Activated CD4-positive, alpha-beta T cell treated with anti-CD3 and anti-CD28 coated beads, Interleukin-2, amount 10 ng/mL, durations not matched to agents 7 days and 5 days (primary cell): Measurements from ENCODE around the gene FPR2. TPM values are rescaled to one million over a fixed set of nuclear protein-coding genes. Genes with fewer than 3 reads are reported as not detected.

Experiments
- CTCF ChIA-PET: fragments of 350-600 bp; sonication (Branson Sonifier 250); formaldehyde crosslinking; loops from one replicate; lab custom pipeline; 2021; ENCODE audit warnings: antibody characterized with exemption; lab: Charles Lee
- POLR2A ChIA-PET: fragments of 350-600 bp; sonication (Branson Sonifier 250); formaldehyde crosslinking; loops from one replicate; lab custom pipeline; 2021; ENCODE audit warnings: antibody characterized with exemption; lab: Charles Lee
- DNase-seq: peaks from one replicate; pipeline ENCODE4 v3.0.0-alpha.2; 2020
- H3K27ac Mint-ChIP-seq: one replicate; pipeline ENCODE4 v1.8.0; 2021; ENCODE audit warnings: mild to moderate bottlenecking, moderate library complexity, mixed read lengths
- H3K27me3 Mint-ChIP-seq: one replicate; pipeline ENCODE4 v1.8.0; 2021; ENCODE audit warnings: mixed read lengths
- H3K36me3 Mint-ChIP-seq: one replicate; pipeline ENCODE4 v1.8.0; 2021; ENCODE audit warnings: low read depth, mixed read lengths
- H3K4me1 Mint-ChIP-seq: one replicate; pipeline ENCODE4 v1.8.0; 2021; ENCODE audit warnings: mixed read lengths
- H3K4me3 Mint-ChIP-seq: one replicate; pipeline ENCODE4 v1.8.0; 2021; ENCODE audit warnings: mild to moderate bottlenecking, moderate library complexity, mixed read lengths
- H3K9me3 Mint-ChIP-seq: one replicate; pipeline ENCODE4 v1.8.0; 2021; ENCODE audit warnings: mixed read lengths
- total RNA-seq, 2 experiments: library from RNA; stranded (reverse); gene quantifications; one replicate each; pipeline ENCODE4 v1.2.3, GENCODE V29; 2021

FPR2 gene
- total RNA-seq, 2 experiments from 2014 or later: not detected

DNA sequence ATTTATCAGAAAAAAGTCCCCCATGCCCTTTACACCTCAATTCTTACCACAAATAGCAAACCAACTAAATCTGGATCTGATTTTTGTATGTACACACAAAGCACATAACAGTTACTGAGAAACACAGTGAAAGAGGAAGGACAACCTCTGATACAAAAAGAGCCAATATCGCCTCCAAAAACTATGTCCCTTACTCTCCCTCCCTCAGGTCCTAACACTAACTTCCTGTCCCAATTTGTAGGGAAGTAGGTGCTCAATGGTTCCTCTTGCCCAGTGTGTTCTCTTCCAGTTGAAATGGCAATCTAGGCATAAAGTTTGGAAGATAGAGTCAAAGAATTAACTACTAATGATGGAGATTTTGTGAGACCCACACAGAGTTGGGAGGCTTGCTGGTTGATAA is 18.2 kb downstream of the FPR2 start:
- H3K9me3 Mint-ChIP-seq: no peaks in the 10 kb centered on the region
- H3K36me3 Mint-ChIP-seq: no peaks in the 10 kb centered on the region
- no peak overlapping the region for H3K27ac Mint-ChIP-seq
- CTCF ChIA-PET: no interaction called here
- H3K27me3 Mint-ChIP-seq: peaks cover 25% of the 10 kb centered on the region
- peaks cover 2% of the 10 kb centered on the region for H3K4me1 Mint-ChIP-seq
- no peak for DNase-seq
- POLR2A ChIA-PET: no interaction called here
- no peak overlapping the region for H3K4me3 Mint-ChIP-seq

DNA sequence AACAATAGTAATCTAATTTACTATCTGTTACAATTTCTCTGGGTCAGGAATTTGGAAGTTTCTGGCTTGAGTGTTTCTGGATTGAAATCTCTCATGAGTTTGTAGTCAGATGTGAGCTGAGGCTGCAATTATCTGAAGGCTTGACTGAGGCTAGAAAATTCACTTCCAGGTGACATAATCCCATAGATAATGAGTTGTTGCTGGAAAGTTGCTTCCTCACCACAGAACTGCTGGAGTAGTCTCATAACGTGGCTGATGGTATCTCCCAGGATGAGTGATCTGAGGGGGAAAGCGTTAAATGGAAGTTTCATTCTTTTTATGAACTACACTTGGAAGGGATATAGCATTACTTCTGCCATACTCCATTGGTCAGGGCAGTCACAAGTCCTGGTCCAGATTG is 18.7 kb downstream of the FPR2 start:
- POLR2A ChIA-PET: no interaction called here

DNA sequence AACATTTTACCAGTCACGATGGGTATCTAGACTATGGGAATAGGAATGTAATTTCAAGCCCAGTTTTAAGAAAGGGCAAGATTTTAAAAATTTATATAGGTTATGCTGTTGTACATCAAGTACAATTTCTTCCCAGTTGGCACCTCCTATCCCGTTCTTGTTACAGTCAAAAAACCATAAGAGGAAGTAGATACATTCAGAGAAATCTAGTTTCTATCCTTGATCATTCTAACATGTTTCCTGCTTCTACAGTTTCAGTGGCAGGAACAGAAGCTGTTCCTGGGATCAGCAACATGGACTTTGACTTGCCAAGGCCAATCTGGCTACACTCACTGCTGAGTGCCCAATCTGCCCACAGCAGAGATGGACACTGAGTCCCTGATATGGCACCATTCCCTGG is 19.3 kb downstream of the FPR2 start:
- CTCF ChIA-PET: no interaction called here
- no peak overlapping the region for H3K27ac Mint-ChIP-seq

More for the DNA sequence above, 18.7 kb downstream of the FPR2 start:
- H3K4me1 Mint-ChIP-seq: peaks cover 2% of the 10 kb centered on the region
- no peak overlapping the region for H3K4me3 Mint-ChIP-seq
- H3K9me3 Mint-ChIP-seq: no peaks in the 10 kb centered on the region
- peaks cover 25% of the 10 kb centered on the region for H3K27me3 Mint-ChIP-seq
- no peak overlapping the region for H3K27ac Mint-ChIP-seq
- no peak for DNase-seq
- CTCF ChIA-PET: no interaction called here
- H3K36me3 Mint-ChIP-seq: no peaks in the 10 kb centered on the region

DNA sequence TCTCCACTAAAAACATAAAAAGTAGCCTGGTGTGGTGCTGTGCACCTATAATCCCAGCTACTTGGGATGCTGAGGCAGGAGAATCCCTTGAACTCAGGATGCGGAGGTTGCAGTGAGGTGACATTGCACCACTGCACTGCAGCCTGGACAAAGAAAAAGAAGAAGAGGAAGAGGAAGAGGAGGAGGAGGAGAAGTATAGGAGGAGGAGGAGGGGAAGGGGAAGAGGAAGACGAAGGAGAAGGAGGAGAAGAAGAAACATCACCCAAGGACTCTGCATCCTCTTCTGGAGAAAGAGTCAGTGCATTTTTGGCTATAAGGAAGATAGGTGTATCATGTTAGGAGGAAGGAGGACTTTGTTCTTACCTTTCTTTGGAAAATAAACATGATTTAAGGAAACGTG is 21.0 kb downstream of the FPR2 start:
- Mint-ChIP-seq H3K4me3 (no peak overlapping the region), H3K4me1 (peaks cover 2% of the 10 kb centered on the region), H3K27me3 (peaks cover 13% of the 10 kb centered on the region), H3K9me3 (no peaks in the 10 kb centered on the region), H3K27ac (no peak overlapping the region), H3K36me3 (no peaks in the 10 kb centered on the region)
- no peak for DNase-seq
- ChIA-PET CTCF (no interaction called here), POLR2A (no interaction called here)

More for the DNA sequence above, 19.3 kb downstream of the FPR2 start:
- no peak for DNase-seq
- Mint-ChIP-seq H3K4me3 (no peak overlapping the region), H3K36me3 (no peaks in the 10 kb centered on the region), H3K9me3 (no peaks in the 10 kb centered on the region), H3K4me1 (peaks cover 2% of the 10 kb centered on the region), H3K27me3 (peaks cover 25% of the 10 kb centered on the region)
- POLR2A ChIA-PET: no interaction called here

DNA sequence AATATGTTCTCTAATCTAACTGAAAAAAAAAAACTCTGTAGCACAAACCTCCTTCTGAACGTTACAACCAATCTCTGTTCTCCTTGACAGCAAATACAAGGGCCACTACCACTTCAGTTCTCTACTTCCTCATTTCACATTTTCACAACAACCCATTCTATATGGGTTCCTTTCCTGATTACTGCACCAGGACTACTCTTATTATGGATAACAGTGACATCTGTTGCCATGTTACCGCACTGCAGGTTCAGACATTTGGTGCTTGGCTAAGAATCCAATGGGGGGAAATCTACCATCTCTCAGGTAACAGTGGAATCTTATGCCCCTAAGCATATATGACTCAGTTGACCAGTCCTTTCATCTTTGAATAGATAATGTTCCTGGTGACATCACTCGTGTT is 22.4 kb downstream of the FPR2 start:
- Mint-ChIP-seq H3K36me3 (no peaks in the 10 kb centered on the region), H3K4me3 (no peak overlapping the region), H3K27ac (no peak overlapping the region), H3K27me3 (peaks cover 8% of the 10 kb centered on the region), H3K4me1 (no peaks in the 10 kb centered on the region), H3K9me3 (peaks cover 3% of the 10 kb centered on the region)
- POLR2A ChIA-PET: no interaction called here
- CTCF ChIA-PET: no interaction called here
- no peak for DNase-seq

DNA sequence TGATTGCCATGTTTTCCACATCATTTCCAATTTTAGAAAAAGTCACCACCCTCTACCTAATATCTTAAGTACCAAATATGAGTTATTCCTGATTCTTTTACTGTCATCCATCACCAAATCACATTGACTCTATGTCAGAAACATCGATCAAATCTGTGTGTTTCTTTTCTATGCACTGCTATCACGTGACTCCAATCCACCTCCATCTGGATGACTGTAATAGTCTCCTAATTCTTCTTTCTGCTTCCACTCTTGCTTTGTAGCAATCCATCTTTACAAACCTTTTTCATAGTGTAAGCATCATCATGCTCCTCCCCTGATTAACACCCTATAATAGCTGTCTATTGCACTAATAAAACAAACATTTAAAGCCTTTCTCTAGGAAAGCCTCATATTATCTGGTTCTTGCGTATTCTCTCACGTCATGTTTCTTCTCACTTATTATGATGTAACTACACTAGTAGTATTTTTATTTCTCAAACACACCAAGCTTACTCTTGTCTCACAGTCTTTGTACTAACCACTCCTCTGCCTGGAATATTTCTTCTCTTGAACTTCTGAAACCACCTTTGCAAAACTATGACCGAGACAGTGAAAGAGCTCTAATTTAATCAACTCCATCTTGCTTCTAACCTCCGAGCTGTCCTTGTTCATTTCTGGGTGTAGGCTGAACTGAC is 23.3 kb downstream of the FPR2 start:
- Mint-ChIP-seq H3K27me3 (peaks cover 7% of the 10 kb centered on the region), H3K4me1 (no peaks in the 10 kb centered on the region), H3K9me3 (peaks cover 6% of the 10 kb centered on the region), H3K4me3 (no peak overlapping the region), H3K27ac (no peak overlapping the region), H3K36me3 (no peaks in the 10 kb centered on the region)
- CTCF ChIA-PET: interaction anchor here (0.7 kb wide), 1 partner anchor 108 kb away, joined by 3 read pairs; no protein-coding TSS in a partner anchor
- DNase-seq: no peak
- POLR2A ChIA-PET: no interaction called here

DNA sequence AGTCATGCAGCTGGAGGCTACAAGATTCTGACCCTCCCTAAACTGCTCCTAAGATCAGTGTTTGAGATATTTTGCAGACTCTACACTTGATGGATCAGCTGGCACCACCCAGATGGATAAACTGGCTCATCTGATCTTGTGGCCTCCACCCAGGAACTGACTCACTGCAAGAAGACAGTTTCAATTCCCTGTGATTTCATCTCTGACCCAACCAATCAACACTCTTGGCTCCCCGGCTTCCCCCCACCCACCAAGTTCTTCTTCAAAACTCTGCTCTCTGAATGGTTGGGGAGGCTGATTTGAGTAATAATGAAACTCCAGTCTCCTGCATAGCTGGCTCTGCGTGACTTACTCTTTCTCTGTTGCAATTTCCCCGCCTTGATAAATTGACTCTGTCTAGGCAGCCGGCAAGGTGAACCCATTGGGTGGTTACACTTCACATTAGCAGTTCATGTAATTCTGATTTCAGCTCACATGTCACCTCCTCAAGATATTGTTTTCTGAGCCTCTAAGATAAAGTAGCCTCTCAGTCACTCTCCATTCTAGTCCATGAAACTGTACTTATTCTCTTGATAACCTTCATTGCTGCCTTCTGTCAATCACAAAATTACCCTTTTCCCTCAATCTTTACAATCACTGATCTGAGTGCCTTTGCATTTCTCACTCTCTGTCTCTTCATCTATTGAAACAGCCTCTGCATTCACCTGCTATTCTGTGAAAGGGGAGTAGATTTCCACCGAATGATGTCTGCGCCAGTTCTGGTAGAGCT is 24.1 kb downstream of the FPR2 start:
- DNase-seq: peak; percentile 20
- CTCF ChIA-PET: interaction anchor here (0.7 kb wide), 1 partner anchor 109 kb away, joined by 3 read pairs; no protein-coding TSS in a partner anchor
- H3K27ac Mint-ChIP-seq: no peak overlapping the region

DNA sequence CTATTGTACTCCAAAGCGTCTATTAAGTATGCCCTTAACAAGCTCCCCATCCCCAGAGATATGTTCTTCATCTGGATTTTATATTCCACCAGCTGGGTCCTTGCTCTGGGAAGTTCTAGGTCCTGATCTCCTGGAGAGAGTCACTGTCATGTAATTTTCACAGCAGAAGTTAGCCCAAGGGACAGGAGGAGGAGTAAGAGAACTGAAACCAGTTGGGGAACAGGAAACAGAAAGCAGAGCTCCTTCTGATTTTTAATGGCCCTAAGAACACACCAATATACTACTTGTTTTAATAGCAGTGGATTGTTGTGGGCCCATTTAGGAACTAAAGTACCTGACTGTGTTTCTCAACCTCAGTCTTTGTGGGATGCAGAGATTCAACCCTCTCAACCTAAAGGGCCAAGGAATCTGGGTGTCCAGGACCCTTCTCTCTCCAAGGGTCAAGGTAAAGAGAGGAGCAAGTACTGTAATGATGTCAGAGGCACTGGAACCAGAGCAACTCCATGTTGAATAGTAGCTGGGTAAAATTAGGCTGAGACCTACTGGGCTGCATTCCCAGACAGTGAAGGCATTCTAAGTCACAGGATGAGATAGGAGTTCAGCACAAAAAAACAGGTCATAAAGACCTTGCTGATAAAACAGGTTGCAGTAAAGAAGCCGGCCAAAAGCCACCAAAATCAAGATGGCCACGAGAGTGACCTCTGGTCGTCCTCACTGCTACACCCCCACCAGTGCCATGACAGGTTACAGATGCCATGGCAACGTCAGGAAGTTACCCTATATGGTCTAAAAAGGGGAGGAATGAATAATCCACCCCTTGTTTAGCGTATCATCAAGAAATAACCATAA is 25.9 kb downstream of the FPR2 start:
- no peaks in the 10 kb centered on the region for H3K36me3 Mint-ChIP-seq
- ChIA-PET CTCF (interaction anchor here (0.6 kb wide), 1 partner anchor 74 kb away, joined by 4 read pairs; no protein-coding TSS in a partner anchor), POLR2A (no interaction called here)
- no peak for DNase-seq
- H3K4me1 Mint-ChIP-seq: no peaks in the 10 kb centered on the region
- H3K9me3 Mint-ChIP-seq: peaks cover 13% of the 10 kb centered on the region
- no peaks in the 10 kb centered on the region for H3K27me3 Mint-ChIP-seq
- H3K4me3 Mint-ChIP-seq: no peak overlapping the region
- no peak overlapping the region for H3K27ac Mint-ChIP-seq

More for the DNA sequence above, 24.1 kb downstream of the FPR2 start:
- Mint-ChIP-seq H3K9me3 (peaks cover 8% of the 10 kb centered on the region), H3K27me3 (no peaks in the 10 kb centered on the region), H3K4me3 (no peak overlapping the region), H3K36me3 (no peaks in the 10 kb centered on the region), H3K4me1 (no peaks in the 10 kb centered on the region)
- POLR2A ChIA-PET: no interaction called here

DNA sequence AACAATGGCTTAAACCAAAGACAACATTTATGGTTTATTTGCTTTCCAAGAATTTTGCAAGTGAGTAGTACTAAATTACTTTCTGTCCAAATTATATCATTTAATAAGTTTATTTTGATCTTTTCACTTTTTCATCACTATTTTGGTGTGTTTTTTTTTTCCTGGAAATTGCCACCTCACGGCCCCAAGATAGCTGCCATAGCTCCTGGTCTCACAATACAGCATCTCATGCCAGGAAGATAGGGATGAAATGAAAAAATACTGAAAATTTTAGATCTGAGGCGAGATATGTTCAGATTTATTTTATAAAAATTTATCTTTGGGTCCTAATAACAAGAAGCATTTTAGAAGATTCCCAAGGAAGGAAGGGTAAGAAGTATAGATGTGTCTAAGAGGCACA is 27.0 kb downstream of the FPR2 start:
- Mint-ChIP-seq H3K9me3 (peaks cover 19% of the 10 kb centered on the region), H3K27ac (no peak overlapping the region), H3K4me3 (no peak overlapping the region), H3K36me3 (no peaks in the 10 kb centered on the region), H3K4me1 (no peaks in the 10 kb centered on the region), H3K27me3 (no peaks in the 10 kb centered on the region)
- no peak for DNase-seq
- CTCF ChIA-PET: no interaction called here
- POLR2A ChIA-PET: no interaction called here

DNA sequence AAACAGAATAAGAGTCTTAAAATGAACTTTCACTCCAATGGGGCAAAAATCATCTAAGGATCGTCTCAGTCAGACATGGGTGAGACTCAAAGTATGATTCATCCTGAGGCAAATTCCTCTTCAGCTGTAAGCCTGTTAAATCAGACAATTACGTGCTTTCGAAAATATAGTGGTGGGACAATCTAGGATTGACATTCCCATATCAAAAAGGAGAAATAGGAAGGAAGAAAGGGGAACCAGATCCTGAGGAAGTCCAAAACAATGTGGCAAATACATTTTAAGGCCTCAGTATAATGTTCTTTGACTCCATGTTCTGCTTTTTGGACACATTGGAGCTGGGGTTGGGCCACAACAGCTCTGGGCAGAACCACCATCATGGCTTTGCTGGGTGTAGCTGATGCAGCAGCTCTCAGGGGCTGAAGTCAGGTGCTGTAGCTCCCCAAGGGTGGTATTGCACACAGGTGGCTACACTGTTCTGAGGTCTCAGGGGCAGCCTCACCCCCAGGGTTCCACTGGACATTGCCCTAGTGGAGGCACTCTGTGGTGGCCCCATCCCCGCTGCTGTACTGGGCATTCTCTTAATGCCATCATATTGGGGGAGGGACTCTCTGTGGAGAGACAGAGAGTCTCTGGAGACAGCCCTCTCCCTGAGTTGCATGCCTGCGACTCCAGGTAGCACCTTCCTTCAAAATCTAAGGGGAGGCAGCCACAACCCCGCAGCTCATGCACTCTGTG is 28.2 kb downstream of the FPR2 start:
- Mint-ChIP-seq H3K27me3 (no peaks in the 10 kb centered on the region), H3K9me3 (peaks cover 19% of the 10 kb centered on the region), H3K4me3 (no peak overlapping the region), H3K4me1 (no peaks in the 10 kb centered on the region), H3K36me3 (no peaks in the 10 kb centered on the region), H3K27ac (no peak overlapping the region)
- ChIA-PET POLR2A (no interaction called here), CTCF (no interaction called here)
- DNase-seq: no peak

DNA sequence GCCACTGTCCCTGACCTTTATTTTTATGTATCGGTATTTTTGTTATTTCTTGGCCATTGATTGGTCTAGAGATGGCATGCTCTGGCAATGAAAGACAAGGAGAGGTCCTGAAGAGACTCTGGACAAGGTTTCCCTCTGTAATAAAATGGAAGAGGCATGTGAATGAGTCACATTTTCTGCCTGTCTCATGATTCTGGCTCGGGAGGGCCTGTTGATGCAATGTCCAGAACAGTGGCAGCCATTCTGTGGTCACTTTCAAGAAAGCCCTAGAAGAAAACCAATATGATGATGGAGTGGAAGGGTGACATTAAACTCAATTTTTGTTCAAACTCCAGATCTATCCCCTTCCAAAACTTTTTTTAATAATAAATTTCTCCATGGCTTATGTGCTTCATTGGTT is 32.0 kb downstream of the FPR2 start:
- POLR2A ChIA-PET: no interaction called here
- no peak for DNase-seq
- peaks cover 29% of the 10 kb centered on the region for H3K9me3 Mint-ChIP-seq
- CTCF ChIA-PET: no interaction called here
- H3K4me3 Mint-ChIP-seq: no peak overlapping the region
- H3K4me1 Mint-ChIP-seq: no peaks in the 10 kb centered on the region
- no peak overlapping the region for H3K27ac Mint-ChIP-seq
- H3K27me3 Mint-ChIP-seq: no peaks in the 10 kb centered on the region
- H3K36me3 Mint-ChIP-seq: no peaks in the 10 kb centered on the region

DNA sequence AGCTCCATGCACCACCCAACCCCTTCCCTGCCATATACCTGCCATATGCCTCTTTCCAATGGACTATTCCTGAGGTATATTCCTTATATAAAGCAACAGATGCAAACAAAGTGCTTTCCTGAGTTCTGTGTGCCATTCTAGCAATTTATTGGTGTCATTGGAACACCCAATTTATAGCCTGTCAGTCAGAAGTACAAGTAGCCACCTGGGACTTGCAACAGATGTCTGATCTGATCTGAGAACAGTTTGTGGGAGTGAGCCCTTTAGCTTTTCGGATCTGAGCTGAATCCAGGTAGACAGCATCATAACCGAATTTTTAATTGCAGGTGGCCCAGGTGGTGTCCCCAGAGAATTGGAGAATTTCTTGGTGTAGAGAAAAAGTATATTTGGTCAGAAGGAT is 33.0 kb downstream of the FPR2 start:
- DNase-seq: no peak
- peaks cover 31% of the 10 kb centered on the region for H3K9me3 Mint-ChIP-seq
- ChIA-PET POLR2A (no interaction called here), CTCF (no interaction called here)
- H3K27ac Mint-ChIP-seq: no peak overlapping the region
- no peaks in the 10 kb centered on the region for H3K4me1 Mint-ChIP-seq
- no peak overlapping the region for H3K4me3 Mint-ChIP-seq
- no peaks in the 10 kb centered on the region for H3K36me3 Mint-ChIP-seq
- no peaks in the 10 kb centered on the region for H3K27me3 Mint-ChIP-seq
